ENCODE measurements around the gene TSSK2. TPM values are rescaled to one million over a fixed set of nuclear protein-coding genes. Genes with fewer than 3 reads are reported as not detected.
"Not testable (repeated sequence)": the region's sequence is repeated elsewhere in the genome, so short reads cannot be mapped to it uniquely, and the experiment has no call there.

The TSSK2 gene
- polyA plus RNA-seq (ENCODE audit: insufficient read length), result 0.56 TPM

GRCh38 chr22:19130959-19131684 lies at the start of gene TSSK2:
TSSK2 (plus strand) TSS chr22:19131308; CDS start chr22:19131400, 92 bp downstream.
- DNase-seq, result no peak

- DNase-seq, result no peak
These were observed 49.8 kb upstream of the TSSK2 start for GRCh38 chr22:19081351-19081750.

- DNase-seq, result no peak
These were observed 49.0 kb upstream of the TSSK2 start for GRCh38 chr22:19082101-19082500.

- no peak for DNase-seq
These were observed 48.3 kb upstream of the TSSK2 start for GRCh38 chr22:19082793-19083192.

GRCh38 chr22:19084126-19084525 lies 47.0 kb upstream of the TSSK2 start:
- not testable (repeated sequence) for DNase-seq

GRCh38 chr22:19084586-19084985 lies 46.5 kb upstream of the TSSK2 start:
- not testable (repeated sequence) for DNase-seq

- DNase-seq, result peak; percentile 43
These were observed 45.8 kb upstream of the TSSK2 start for GRCh38 chr22:19085233-19085718.

- no peak for DNase-seq
These were observed 44.7 kb upstream of the TSSK2 start for GRCh38 chr22:19086417-19086816.

- no peak for DNase-seq
These were observed 44.2 kb upstream of the TSSK2 start for GRCh38 chr22:19086896-19087295.

GRCh38 chr22:19088866-19089595 lies 42.1 kb upstream of the TSSK2 start:
- DNase-seq, result no peak

- no peak for DNase-seq
These were observed 40.9 kb upstream of the TSSK2 start for GRCh38 chr22:19090183-19090582.

- DNase-seq, result no peak
These were observed 40.5 kb upstream of the TSSK2 start for GRCh38 chr22:19090586-19091127.

GRCh38 chr22:19092725-19093124 lies 38.4 kb upstream of the TSSK2 start:
- no peak for DNase-seq

- DNase-seq, result no peak
These were observed 36.6 kb upstream of the TSSK2 start for GRCh38 chr22:19094393-19094997.

- DNase-seq, result no peak
These were observed 34.6 kb upstream of the TSSK2 start for GRCh38 chr22:19096555-19096954.

- no peak for DNase-seq
These were observed 33.6 kb upstream of the TSSK2 start for GRCh38 chr22:19097518-19097917.

- no peak for DNase-seq
These were observed 33.0 kb upstream of the TSSK2 start for GRCh38 chr22:19098157-19098556.

GRCh38 chr22:19103880-19104821 lies 27.0 kb upstream of the TSSK2 start:
- DNase-seq, result no peak

GRCh38 chr22:19105456-19105855 lies 25.7 kb upstream of the TSSK2 start:
- no peak for DNase-seq

GRCh38 chr22:19105867-19106802 lies 25.0 kb upstream of the TSSK2 start:
- DNase-seq, result no peak

Measured in hindlimb muscle (tissue), 1 donor.